Gastroesophageal sphincter (tissue), 3 donors: ENCODE measurements around the gene UNKL.

Experiments
- EP300 ChIP-seq: sonication (generic); formaldehyde crosslinking; IDR thresholded peaks from one replicate; pipeline ENCODE4 v1.6.1; 2017; ENCODE audit warnings: antibody characterized with exemption, mild to moderate bottlenecking
- POLR2AphosphoS5 ChIP-seq: sonication (generic); formaldehyde crosslinking; IDR thresholded peaks from one replicate; pipeline ENCODE4 v1.6.1; 2017; ENCODE audit warnings: antibody characterized with exemption
- TF ChIP-seq, protein P1 (sequence below), 4 experiments: fragments of 200-600 bp in 2 of 4; fragments of 450-650 bp in 2 of 4; sonication (generic) in 1 of 4; IDR thresholded peaks; one replicate each; pipeline ENCODE4 v1.5.1; 2017 to 2019; ENCODE audit warnings: antibody characterized with exemption in 4 of 4, mild to moderate bottlenecking in 2 of 4, moderate library complexity in 2 of 4

DNA sequence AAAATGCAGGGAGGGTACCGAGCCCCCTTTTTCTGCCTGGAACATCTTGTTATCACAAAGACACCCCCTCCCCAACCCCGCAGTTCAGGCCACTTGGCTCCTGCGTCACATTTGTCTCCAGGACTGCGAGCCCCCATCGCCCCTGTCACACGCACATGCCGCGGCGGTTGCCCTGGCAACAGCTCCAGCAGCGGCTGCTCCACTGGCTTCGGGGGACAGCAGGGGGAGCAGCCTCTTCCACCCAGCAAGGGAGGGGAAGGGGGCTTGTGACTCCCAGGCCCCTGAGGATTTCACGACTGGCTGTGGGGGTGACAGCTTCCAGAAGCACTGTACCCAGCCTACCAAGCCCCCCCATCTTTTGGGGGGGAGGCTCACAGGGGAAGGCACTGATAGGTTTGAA lies 78.5 kb downstream of the UNKL start:
- no peak for TF ChIP-seq POLR2AphosphoS5
- TF ChIP-seq, protein P1, sequence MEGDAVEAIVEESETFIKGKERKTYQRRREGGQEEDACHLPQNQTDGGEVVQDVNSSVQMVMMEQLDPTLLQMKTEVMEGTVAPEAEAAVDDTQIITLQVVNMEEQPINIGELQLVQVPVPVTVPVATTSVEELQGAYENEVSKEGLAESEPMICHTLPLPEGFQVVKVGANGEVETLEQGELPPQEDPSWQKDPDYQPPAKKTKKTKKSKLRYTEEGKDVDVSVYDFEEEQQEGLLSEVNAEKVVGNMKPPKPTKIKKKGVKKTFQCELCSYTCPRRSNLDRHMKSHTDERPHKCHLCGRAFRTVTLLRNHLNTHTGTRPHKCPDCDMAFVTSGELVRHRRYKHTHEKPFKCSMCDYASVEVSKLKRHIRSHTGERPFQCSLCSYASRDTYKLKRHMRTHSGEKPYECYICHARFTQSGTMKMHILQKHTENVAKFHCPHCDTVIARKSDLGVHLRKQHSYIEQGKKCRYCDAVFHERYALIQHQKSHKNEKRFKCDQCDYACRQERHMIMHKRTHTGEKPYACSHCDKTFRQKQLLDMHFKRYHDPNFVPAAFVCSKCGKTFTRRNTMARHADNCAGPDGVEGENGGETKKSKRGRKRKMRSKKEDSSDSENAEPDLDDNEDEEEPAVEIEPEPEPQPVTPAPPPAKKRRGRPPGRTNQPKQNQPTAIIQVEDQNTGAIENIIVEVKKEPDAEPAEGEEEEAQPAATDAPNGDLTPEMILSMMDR (IDR thresholded peaks at IDR 0.05): no peak
- no peak for TF ChIP-seq EP300
